Measurements from ENCODE around the gene GFOD1.

DNA sequence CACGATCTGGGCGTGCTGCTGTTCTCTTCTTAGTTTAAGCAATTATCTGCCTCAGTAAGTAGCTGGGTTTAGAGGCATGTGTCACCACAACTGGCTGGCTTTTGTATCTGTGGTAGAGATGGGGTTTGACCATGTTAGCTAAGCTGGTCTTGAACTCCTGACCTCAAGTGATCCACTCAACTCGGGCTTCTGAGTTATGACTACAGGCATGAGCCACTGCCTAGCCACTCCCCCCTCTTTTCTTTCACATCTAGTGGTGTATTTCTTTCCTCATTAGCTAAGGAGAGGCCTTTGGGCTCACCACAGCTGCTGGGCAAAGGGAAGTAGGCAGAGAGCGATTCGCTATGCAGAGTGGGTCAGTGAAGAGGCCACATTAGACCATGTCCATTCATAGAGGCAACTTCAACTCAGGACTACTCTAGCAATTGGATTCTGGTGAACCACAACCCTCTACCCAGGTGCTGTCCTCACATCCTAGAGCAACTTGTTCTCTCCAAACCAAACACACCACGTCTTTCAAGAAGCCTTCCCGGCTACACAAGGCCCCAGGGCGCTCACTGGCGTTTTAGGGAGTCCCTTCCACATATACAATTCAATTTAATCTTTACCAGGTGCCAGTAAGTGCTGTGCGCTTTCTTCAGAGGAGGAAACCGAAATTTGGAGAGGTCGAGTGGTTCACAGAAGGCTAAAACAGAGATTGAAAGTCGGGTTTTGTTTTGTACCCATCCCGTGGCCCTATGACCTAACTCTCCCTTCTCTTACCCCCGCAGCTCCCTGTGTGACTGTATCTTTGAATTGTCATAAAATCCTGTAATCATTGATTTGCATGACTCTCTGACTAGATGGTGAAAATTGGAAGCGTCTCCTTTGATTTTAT is 26.5 kb upstream of the GFOD1 start:
- TF ChIP-seq L3MBTL2 (conservative IDR thresholded peaks at IDR 0.05) (no peak), BHLHE40 (IDR thresholded peaks at IDR 0.05; ENCODE audit: borderline replicate concordance) (no peak), FOXM1 (IDR thresholded peaks at IDR 0.05; ENCODE audit: borderline replicate concordance) (no peak), SUZ12 (IDR thresholded peaks at IDR 0.05) (no peak)
